Measurements from ENCODE around the gene LMOD2.
A peak's percentile ranks its signal among the peaks of the same experiment; 100 is the strongest.
"Not testable (repeated sequence)": the region's sequence is repeated elsewhere in the genome, so short reads cannot be mapped to it uniquely, and the experiment has no call there.

The LMOD2 gene

GRCh38 chr7:123655614-123656013, at the start of gene LMOD2:
LMOD2 (plus strand) TSS chr7:123655866; CDS start chr7:123655964, 98 bp downstream.
- no peak for DNase-seq

GRCh38 chr7:123607423-123607975, 48.2 kb upstream of the LMOD2 start:
- no peak for DNase-seq

- no peak for DNase-seq
These were observed 46.4 kb upstream of the LMOD2 start for GRCh38 chr7:123608991-123609882.

- no peak for DNase-seq
These were observed 45.8 kb upstream of the LMOD2 start for GRCh38 chr7:123609883-123610239.

- DNase-seq: no peak
These were observed 43.6 kb upstream of the LMOD2 start for GRCh38 chr7:123612024-123612423.

- no peak for DNase-seq
These were observed 40.3 kb upstream of the LMOD2 start for GRCh38 chr7:123615344-123615743.

GRCh38 chr7:123616223-123616622, 39.4 kb upstream of the LMOD2 start:
- DNase-seq: no peak

- DNase-seq: no peak
These were observed 34.0 kb upstream of the LMOD2 start for GRCh38 chr7:123621707-123622106.

GRCh38 chr7:123622660-123623386, 32.8 kb upstream of the LMOD2 start:
- DNase-seq: no peak

- peak in 1 of 56 donors; percentile 0 for DNase-seq
These were observed 31.0 kb upstream of the LMOD2 start for GRCh38 chr7:123624527-123625183.

- DNase-seq: no peak
These were observed 30.4 kb upstream of the LMOD2 start for GRCh38 chr7:123625254-123625653.

GRCh38 chr7:123627851-123628250, 27.8 kb upstream of the LMOD2 start:
- DNase-seq: no peak

- DNase-seq: no peak
These were observed 26.8 kb upstream of the LMOD2 start for GRCh38 chr7:123628829-123629228.

GRCh38 chr7:123629281-123629680, 26.4 kb upstream of the LMOD2 start:
- no peak for DNase-seq

GRCh38 chr7:123632808-123633207, 22.9 kb upstream of the LMOD2 start:
- no peak for DNase-seq

- DNase-seq: no peak
These were observed 22.1 kb upstream of the LMOD2 start for GRCh38 chr7:123633553-123633952.

GRCh38 chr7:123634011-123634573, 21.6 kb upstream of the LMOD2 start:
- DNase-seq: not testable (repeated sequence)

GRCh38 chr7:123635551-123636359, 19.9 kb upstream of the LMOD2 start:
- DNase-seq: no peak

- DNase-seq: no peak
These were observed 18.5 kb upstream of the LMOD2 start for GRCh38 chr7:123637203-123637602.

GRCh38 chr7:123637878-123638277, 17.8 kb upstream of the LMOD2 start:
- no peak for DNase-seq

- DNase-seq: no peak
These were observed 16.0 kb upstream of the LMOD2 start for GRCh38 chr7:123639631-123640030.

All from nucleus accumbens (tissue), 56 donors.